GM12878 (cell line): Measurements from ENCODE around the gene LRRC8A. TPM values are rescaled to one million over a fixed set of nuclear protein-coding genes. Genes with fewer than 3 reads are reported as not detected.

Source experiments
- BHLHE40 ChIP-seq, 2 experiments: fragments of 450-650 bp in 1 of 2; IDR thresholded peaks; 2 replicates each; pipeline ENCODE4 v1.6.1; 2011 to 2017; ENCODE audit warnings: low read depth in 2 of 2, borderline replicate concordance in 1 of 2, improper control_type of control experiment in 1 of 2, low read length in 1 of 2, mild to moderate bottlenecking in 1 of 2
- CBX5 ChIP-seq: sonication (generic); IDR thresholded peaks from 2 replicates; pipeline ENCODE4 v1.6.1; 2016; ENCODE audit warnings: low read depth, moderate library complexity, mild to moderate bottlenecking, inconsistent platforms
- CTCF ChIP-seq, 3 experiments: IDR thresholded peaks in 2 of 3; conservative IDR thresholded peaks in 1 of 3; 2 replicates each; pipeline ENCODE4 v1.5.1; 2011; ENCODE audit warnings: low read depth in 3 of 3, low read length in 3 of 3, mild to moderate bottlenecking in 3 of 3, control low read depth in 2 of 3, moderate library complexity in 2 of 3, inconsistent platforms in 1 of 3, mixed read lengths in 1 of 3; ENCODE audit not compliant: control insufficient read depth in 2 of 3, insufficient read depth in 1 of 3; ENCODE audit errors: extremely low read depth in 1 of 3
- FOXK2 ChIP-seq: fragments of 450-650 bp; IDR thresholded peaks from 2 replicates; pipeline ENCODE4 v1.6.1; 2017; ENCODE audit warnings: mild to moderate bottlenecking, moderate library complexity
- HDGF ChIP-seq: fragments of 450-650 bp; IDR thresholded peaks from 2 replicates; pipeline ENCODE4 v1.6.1; 2016; ENCODE audit warnings: antibody characterized with exemption
- KLF5 ChIP-seq: fragments of 450-650 bp; IDR thresholded peaks from 2 replicates; pipeline ENCODE4 v1.6.1; 2014; ENCODE audit warnings: mild to moderate bottlenecking; ENCODE audit not compliant: partially characterized antibody
- NFYA ChIP-seq: IDR thresholded peaks from 2 replicates; pipeline ENCODE4 v1.6.1; 2011; ENCODE audit warnings: low read depth, mild to moderate bottlenecking, low read length, improper control_type of control experiment, borderline replicate concordance
- PAX5 ChIP-seq: IDR thresholded peaks from 2 replicates; pipeline ENCODE4 v1.6.1; 2011; ENCODE audit warnings: low read depth, low read length, borderline replicate concordance
- RBBP5 ChIP-seq: fragments of 200-600 bp; sonication (generic); conservative IDR thresholded peaks from 2 replicates; pipeline ENCODE4 v1.6.1; 2016
- SKIL ChIP-seq: fragments of 450-650 bp; IDR thresholded peaks from 2 replicates; pipeline ENCODE4 v1.6.1; 2017; ENCODE audit warnings: mild to moderate bottlenecking, low read depth, inconsistent platforms; ENCODE audit not compliant: poor library complexity, severe bottlenecking
- SMARCA5 ChIP-seq: fragments of 450-650 bp; IDR thresholded peaks from 2 replicates; pipeline ENCODE4 v1.6.1; 2017; ENCODE audit warnings: mild to moderate bottlenecking
- SP1 ChIP-seq: IDR thresholded peaks from one replicate; pipeline ENCODE4 v1.6.1; 2011; ENCODE audit warnings: low read depth, low read length
- STAT3 ChIP-seq: IDR thresholded peaks from 2 replicates; pipeline ENCODE4 v1.6.1; 2011; ENCODE audit warnings: low read depth, low read length, improper control_type of control experiment
- SUPT20H ChIP-seq: IDR thresholded peaks from 2 replicates; pipeline ENCODE4 v1.6.1; 2011; ENCODE audit warnings: low read depth, mild to moderate bottlenecking, low read length, moderate library complexity, borderline replicate concordance; ENCODE audit not compliant: control insufficient read depth
- TARDBP ChIP-seq: IDR thresholded peaks from 2 replicates; pipeline ENCODE4 v1.6.1; 2016; ENCODE audit warnings: borderline replicate concordance
- WRNIP1 ChIP-seq: IDR thresholded peaks from 2 replicates; pipeline ENCODE4 v1.6.1; 2011; ENCODE audit warnings: low read depth, low read length, improper control_type of control experiment, borderline replicate concordance
- ZBTB40 ChIP-seq: fragments of 450-650 bp; IDR thresholded peaks from 2 replicates; pipeline ENCODE4 v1.6.1; 2016; ENCODE audit warnings: mild to moderate bottlenecking, moderate library complexity, borderline replicate concordance
- ZSCAN29 ChIP-seq: fragments of 450-650 bp; IDR thresholded peaks from 2 replicates; pipeline ENCODE4 v1.6.1; 2017; ENCODE audit warnings: mild to moderate bottlenecking, moderate library complexity
- ZZZ3 ChIP-seq: IDR thresholded peaks from 2 replicates; pipeline ENCODE4 v1.6.1; 2011; ENCODE audit warnings: low read depth; ENCODE audit not compliant: control insufficient read depth, insufficient read length
- polyA plus RNA-seq, 11 experiments: library from polyadenylated mRNA; depleted of rRNA in 4 of 11; unstranded in 6 of 11; stranded (reverse) in 5 of 11; fragments of >200 nt; fragmentation: Nextera tagmentation in 4 of 11; fragmentation: Illumina TruSeq in 1 of 11; extraction: Ambion mirVana in 4 of 11; extraction: Trizol in 1 of 11; gene quantifications; 1 replicate in 1 of 11; 2 replicates in 10 of 11; pipeline versions ENCODE4 v1.2.1 to v1.2.3, GENCODE V29; 2011 to 2016; ENCODE audit warnings: inconsistent platforms in 2 of 11, missing spikeins in 2 of 11, low read depth in 1 of 11
- total RNA-seq, 4 experiments: library from RNA; depleted of rRNA in 3 of 4; stranded (reverse); fragments of >200 nt in 3 of 4; fragmentation: Illumina TruSeq in 1 of 4; extraction: Trizol in 1 of 4; gene quantifications; 2 replicates each; pipeline versions ENCODE4 v1.2.1 to v1.2.3, GENCODE V29; 2013 to 2021
- TF ChIP-seq, protein P1 (sequence below): fragments of 450-650 bp; IDR thresholded peaks from 2 replicates; pipeline ENCODE4 v1.6.1; 2016; ENCODE audit warnings: mild to moderate bottlenecking

Gene LRRC8A
- total and polyA plus RNA-seq, 10 of the 15 experiments (the other 5 are each of a cell fraction or from before 2014, with no cell fraction given): 1.6 to 15.9 (median 9.7) TPM

DNA sequence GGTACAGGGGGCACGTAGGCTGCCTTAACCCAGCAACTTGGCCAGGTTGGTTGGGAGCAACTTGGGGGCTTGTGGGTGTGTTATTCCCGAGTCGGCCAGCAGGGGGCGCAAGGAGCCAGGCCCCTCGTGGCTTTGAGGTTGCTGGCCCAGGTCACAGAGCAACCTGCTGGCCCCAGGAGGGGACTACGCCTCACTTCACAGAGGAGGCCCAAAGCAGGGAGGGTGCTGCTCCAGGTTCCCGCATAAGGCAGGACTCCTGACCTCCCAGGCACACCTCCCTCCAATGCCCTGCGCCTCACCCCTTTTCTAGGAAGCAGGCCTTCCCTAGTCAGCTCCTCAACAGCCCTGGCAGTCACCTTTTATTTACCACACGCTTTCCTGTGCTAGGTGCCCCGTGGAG is 18.3 kb upstream of the LRRC8A start (continued):
- TF ChIP-seq, protein P1, sequence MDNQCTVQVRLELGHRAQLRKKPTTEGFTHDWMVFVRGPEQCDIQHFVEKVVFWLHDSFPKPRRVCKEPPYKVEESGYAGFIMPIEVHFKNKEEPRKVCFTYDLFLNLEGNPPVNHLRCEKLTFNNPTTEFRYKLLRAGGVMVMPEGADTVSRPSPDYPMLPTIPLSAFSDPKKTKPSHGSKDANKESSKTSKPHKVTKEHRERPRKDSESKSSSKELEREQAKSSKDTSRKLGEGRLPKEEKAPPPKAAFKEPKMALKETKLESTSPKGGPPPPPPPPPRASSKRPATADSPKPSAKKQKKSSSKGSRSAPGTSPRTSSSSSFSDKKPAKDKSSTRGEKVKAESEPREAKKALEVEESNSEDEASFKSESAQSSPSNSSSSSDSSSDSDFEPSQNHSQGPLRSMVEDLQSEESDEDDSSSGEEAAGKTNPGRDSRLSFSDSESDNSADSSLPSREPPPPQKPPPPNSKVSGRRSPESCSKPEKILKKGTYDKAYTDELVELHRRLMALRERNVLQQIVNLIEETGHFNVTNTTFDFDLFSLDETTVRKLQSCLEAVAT: no peak
- TF ChIP-seq ZSCAN29 (no peak), SUPT20H (no peak), WRNIP1 (no peak), HDGF (0 out of 2 replicates have a peak, but pooled peaks have one; percentile 44), NFYA (no peak), SKIL (no peak), STAT3 (no peak), CTCF (IDR thresholded peaks at IDR 0.05 in 2 of 3, conservative IDR thresholded peaks at IDR 0.05 in 1 of 3; ENCODE audit: control insufficient read depth in 2 of 3, extremely low read depth in 1 of 3, insufficient read depth in 1 of 3, low read depth in 3 of 3, low read length in 3 of 3) (peak; percentile 94 to 98 (median 95)), PAX5 (peak; percentile 38; the same call in 1 of the 2 replicates), CBX5 (no peak), ZZZ3 (no peak), ZBTB40 (no peak), SP1 (peak; percentile 30), SMARCA5 (peak; percentile 43; the same call in 1 of the 2 replicates), TARDBP (no peak), BHLHE40 (IDR thresholded peaks at IDR 0.05; ENCODE audit: borderline replicate concordance in 1 of 2, low read depth in 2 of 2, low read length in 1 of 2) (0 out of 4 replicates have a peak, but pooled peaks of 1 of the 2 experiments have one; percentile 18), KLF5 (no peak), FOXK2 (no peak), RBBP5 (no peak)
